HepG2 (cell line): ENCODE measurements around the gene RBM26. TPM values are rescaled to one million over a fixed set of nuclear protein-coding genes. Genes with fewer than 3 reads are reported as not detected.

Experiments used
- BATF2 ChIP-seq: sonication (generic); formaldehyde crosslinking; IDR thresholded peaks from 2 replicates; pipeline ENCODE4 v1.8.0; 2022; ENCODE audit warnings: mild to moderate bottlenecking, missing genetic modification reagents, moderate library complexity
- KDM5A ChIP-seq: fragments of 200-600 bp; sonication (generic); IDR thresholded peaks from 2 replicates; pipeline ENCODE4 v1.7.0; 2018; ENCODE audit warnings: antibody characterized with exemption, mild to moderate bottlenecking, low read length, borderline replicate concordance
- KDM6A ChIP-seq: IDR thresholded peaks from 2 replicates; pipeline ENCODE4 v1.6.1; 2016; ENCODE audit warnings: low read depth
- MED13 ChIP-seq: sonication (generic); formaldehyde crosslinking; IDR thresholded peaks from 2 replicates; pipeline ENCODE4 v1.5.0; 2020; ENCODE audit warnings: missing genetic modification reagents
- PHF8 ChIP-seq: sonication (generic); formaldehyde crosslinking; IDR thresholded peaks from 2 replicates; pipeline ENCODE4 v1.5.0; 2020; ENCODE audit warnings: missing genetic modification reagents
- RARG ChIP-seq: sonication (generic); formaldehyde crosslinking; IDR thresholded peaks from 2 replicates; pipeline ENCODE4 v1.4.0; 2020; ENCODE audit warnings: low read depth, mild to moderate bottlenecking, missing genetic modification reagents
- SIX4 ChIP-seq: sonication (generic); formaldehyde crosslinking; IDR thresholded peaks from 2 replicates; pipeline ENCODE4 v1.4.0; 2020; ENCODE audit warnings: missing genetic modification reagents
- SKI ChIP-seq: fragments of 450-650 bp; IDR thresholded peaks from one replicate; pipeline ENCODE4 v1.6.1; 2018; ENCODE audit warnings: mild to moderate bottlenecking; ENCODE audit not compliant: partially characterized antibody
- U2AF2 ChIP-seq: fragments of 200-400 bp; formaldehyde crosslinking; IDR thresholded peaks from 2 replicates; pipeline ENCODE4 v1.6.1; 2017; ENCODE audit warnings: low read depth, mild to moderate bottlenecking, low read length
- ZBTB20 ChIP-seq: sonication (generic); formaldehyde crosslinking; IDR thresholded peaks from 2 replicates; pipeline ENCODE4 v1.8.1; 2023; ENCODE audit warnings: missing genetic modification reagents, low read depth, mild to moderate bottlenecking, borderline replicate concordance
- ZNF275 ChIP-seq: sonication (generic); formaldehyde crosslinking; IDR thresholded peaks from 2 replicates; pipeline ENCODE4 v1.8.0; 2022; ENCODE audit warnings: missing genetic modification reagents, mild to moderate bottlenecking, inconsistent platforms, borderline replicate concordance
- ZNF33B ChIP-seq: sonication (generic); formaldehyde crosslinking; IDR thresholded peaks from 2 replicates; pipeline ENCODE4 v1.5.1; 2020; ENCODE audit warnings: mild to moderate bottlenecking, missing genetic modification reagents
- ZNF34 ChIP-seq: sonication (generic); formaldehyde crosslinking; IDR thresholded peaks from 2 replicates; pipeline ENCODE4 v1.4.0; 2020; ENCODE audit warnings: mild to moderate bottlenecking, missing genetic modification reagents, borderline replicate concordance
- ZNF678 ChIP-seq: sonication (generic); formaldehyde crosslinking; IDR thresholded peaks from 2 replicates; pipeline ENCODE4 v1.4.0; 2020; ENCODE audit warnings: mild to moderate bottlenecking, missing genetic modification reagents
- ZNF7 ChIP-seq: IDR thresholded peaks from 2 replicates; pipeline ENCODE4 v1.6.1; 2016; ENCODE audit warnings: missing biosample characterization, missing genetic modification reagents
- ZNF850 ChIP-seq: sonication (generic); formaldehyde crosslinking; conservative IDR thresholded peaks from 2 replicates; pipeline ENCODE4 v1.9.0; 2021; ENCODE audit warnings: mild to moderate bottlenecking, missing genetic modification reagents
- polyA plus RNA-seq, 8 experiments: library from polyadenylated mRNA; depleted of rRNA in 3 of 8; stranded (reverse) in 7 of 8; unstranded in 1 of 8; fragments of >200 nt; fragmentation: Illumina TruSeq in 4 of 8; extraction: Trizol in 4 of 8; gene quantifications; 2 replicates each; pipeline versions ENCODE4 v1.2.1 to v1.2.3, GENCODE V29; 2011 to 2016; ENCODE audit warnings: low read depth in 4 of 8, missing spikeins in 1 of 8, mixed read lengths in 1 of 8; ENCODE audit not compliant: insufficient read depth in 1 of 8
- total RNA-seq, 5 experiments: library from RNA; depleted of rRNA; stranded (reverse); fragments of >200 nt; fragmentation: Illumina TruSeq; extraction: Trizol; gene quantifications; 2 replicates each; pipeline ENCODE4 v1.2.3, GENCODE V29; 2016; ENCODE audit warnings: low read depth in 1 of 5

Gene RBM26
- total and polyA plus RNA-seq, 2 of the 13 experiments (the other 11 are each of a cell fraction or from before 2014, with no cell fraction given) = 19.4 to 34.4 TPM

- TF ChIP-seq ZNF34 (CRISPR knock-in tag) (0 out of 2 replicates have a peak, but pooled peaks have one; percentile 73), MED13 (no peak), ZNF7 (CRISPR knock-in tag) (no peak), RARG (CRISPR knock-in tag) (peak; percentile 88; the same call in 1 of the 2 replicates), KDM6A (no peak), SKI (no peak), ZNF275 (CRISPR knock-in tag) (peak; percentile 75; the same call in 1 of the 2 replicates), BATF2 (CRISPR knock-in tag) (no peak; the same call in 1 of the 2 replicates), KDM5A (peak; percentile 80), ZNF678 (CRISPR knock-in tag) (no peak), ZNF33B (CRISPR knock-in tag) (peak; percentile 68; the same call in 1 of the 2 replicates), PHF8 (CRISPR knock-in tag) (peak; percentile 83), SIX4 (CRISPR knock-in tag) (no peak), U2AF2 (0 out of 2 replicates have a peak, but pooled peaks have one; percentile 86), ZBTB20 (CRISPR knock-in tag) (no peak), ZNF850 (CRISPR knock-in tag) (no peak)
- TF ChIP-seq, all 625 proteins: peak for 238
Measured at GRCh38 chr13:79405831-79406596, at the start of gene RBM26 (continued).
